Esophagus muscularis mucosa (tissue), 4 donors: ENCODE measurements around the gene AGAP1. TPM values are rescaled to one million over a fixed set of nuclear protein-coding genes. Genes with fewer than 3 reads are reported as not detected.

Source experiments
- DNase-seq: peaks from one replicate; pipeline ENCODE4 v3.0.0-alpha.2; 2017; ENCODE audit errors: extremely low spot score
- H3K27ac ChIP-seq, 4 donors: fragments of 200-600 bp; sonication (generic); replicated peaks in 1 of 4; 1 replicate in 3 of 4; 2 replicates in 1 of 4; pipeline ENCODE4 v1.5.1; 2016 to 2019; ENCODE audit warnings: mild to moderate bottlenecking in 1 of 4
- H3K27me3 ChIP-seq, 4 donors: fragments of 200-600 bp; sonication (generic); one replicate each; pipeline versions ENCODE4 v1.5.1 to v1.6.0; 2016 to 2019
- H3K36me3 ChIP-seq, 4 donors: fragments of 200-600 bp; sonication (generic); one replicate each; pipeline ENCODE4 v1.5.1; 2016 to 2019
- H3K4me1 ChIP-seq, 4 donors: fragments of 200-600 bp; sonication (generic); one replicate each; pipeline ENCODE4 v1.5.1; 2016 to 2019
- H3K4me3 ChIP-seq, 4 donors: fragments of 200-600 bp; sonication (generic); 1 replicate in 2 of 4; 2 replicates in 2 of 4; pipeline ENCODE4 v1.5.1; 2016 to 2019; ENCODE audit warnings: mild to moderate bottlenecking in 4 of 4, moderate library complexity in 1 of 4
- H3K9me3 ChIP-seq, 4 donors: fragments of 200-600 bp; sonication (generic); 1 replicate in 3 of 4; 2 replicates in 1 of 4; pipeline ENCODE4 v1.5.1; 2016 to 2019
- EP300 ChIP-seq: sonication (generic); formaldehyde crosslinking; IDR thresholded peaks from one replicate; pipeline ENCODE4 v1.6.1; 2017; ENCODE audit warnings: antibody characterized with exemption
- POLR2A ChIP-seq: fragments of 450-650 bp; IDR thresholded peaks from one replicate; pipeline ENCODE4 v1.6.1; 2017; ENCODE audit warnings: antibody characterized with exemption, moderate library complexity, mild to moderate bottlenecking, low read depth
- POLR2AphosphoS5 ChIP-seq, 2 donors: sonication (generic); formaldehyde crosslinking; IDR thresholded peaks; one replicate each; pipeline ENCODE4 v1.6.1; 2017; ENCODE audit warnings: antibody characterized with exemption in 2 of 2
- WGBS: methylation state at CpG from one replicate; pipeline ENCODE4 v1.1.5; 2018; 5-methylcytosine and 5-hydroxymethylcytosine counted together
- intact Hi-C: fragments of 100-400 bp; cut with DNase I; formaldehyde crosslinking; loops from one replicate; pipeline ENCODE4 v1.15.1; 2023
- total RNA-seq, 4 donors: library from RNA; depleted of rRNA; stranded (reverse); fragments of >200 nt; gene quantifications; one replicate each; pipeline versions ENCODE4 v1.1.0 to v1.2.1, GENCODE V29; 2016
- TF ChIP-seq, protein P1 (sequence below), 3 experiments: fragments of 200-600 bp in 2 of 3; fragments of 450-650 bp in 1 of 3; sonication (generic) in 2 of 3; IDR thresholded peaks; one replicate each; pipeline ENCODE4 v1.5.1; 2017 to 2019; ENCODE audit warnings: antibody characterized with exemption in 3 of 3, mild to moderate bottlenecking in 2 of 3, moderate library complexity in 1 of 3

AGAP1 gene
- total RNA-seq, 4 donors from 2014 or later = 37.9 to 62.4 (median 47.2) TPM

DNA sequence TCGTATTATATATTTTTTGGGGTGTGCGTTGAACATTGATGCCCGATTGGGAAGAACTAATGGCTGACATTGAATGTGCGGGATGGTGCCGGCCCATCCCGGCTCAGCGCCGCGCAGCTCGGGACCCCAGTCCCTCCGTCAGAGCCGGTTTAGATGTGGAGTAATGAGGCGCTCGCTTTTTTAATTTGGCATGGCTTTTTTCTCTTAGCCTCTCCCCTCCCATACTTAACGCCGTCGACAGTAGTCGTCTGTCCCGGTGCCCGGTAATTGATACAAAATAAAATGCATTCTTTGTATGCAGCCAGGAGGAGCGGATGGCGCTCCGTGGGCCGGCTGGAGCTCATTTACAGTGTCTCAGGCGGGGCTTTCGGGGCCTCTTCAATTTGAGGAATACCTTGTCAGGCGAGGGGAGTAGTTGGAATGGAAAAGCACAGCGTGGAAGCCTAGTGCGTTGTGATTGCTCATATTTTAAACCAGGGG, 465.1 kb downstream of the AGAP1 start:
- peaks cover 4 to 27% (median 9%) of the 10 kb centered on the region in 4 donors for H3K36me3 ChIP-seq
- H3K27me3 ChIP-seq = no peaks in the 10 kb centered on the region
- H3K4me1 ChIP-seq = no peaks in the 10 kb centered on the region
- no peak for DNase-seq
- no peaks in the 10 kb centered on the region for H3K9me3 ChIP-seq
- intact Hi-C loops = no loop called here
- no peak for TF ChIP-seq EP300
- TF ChIP-seq, protein P1, sequence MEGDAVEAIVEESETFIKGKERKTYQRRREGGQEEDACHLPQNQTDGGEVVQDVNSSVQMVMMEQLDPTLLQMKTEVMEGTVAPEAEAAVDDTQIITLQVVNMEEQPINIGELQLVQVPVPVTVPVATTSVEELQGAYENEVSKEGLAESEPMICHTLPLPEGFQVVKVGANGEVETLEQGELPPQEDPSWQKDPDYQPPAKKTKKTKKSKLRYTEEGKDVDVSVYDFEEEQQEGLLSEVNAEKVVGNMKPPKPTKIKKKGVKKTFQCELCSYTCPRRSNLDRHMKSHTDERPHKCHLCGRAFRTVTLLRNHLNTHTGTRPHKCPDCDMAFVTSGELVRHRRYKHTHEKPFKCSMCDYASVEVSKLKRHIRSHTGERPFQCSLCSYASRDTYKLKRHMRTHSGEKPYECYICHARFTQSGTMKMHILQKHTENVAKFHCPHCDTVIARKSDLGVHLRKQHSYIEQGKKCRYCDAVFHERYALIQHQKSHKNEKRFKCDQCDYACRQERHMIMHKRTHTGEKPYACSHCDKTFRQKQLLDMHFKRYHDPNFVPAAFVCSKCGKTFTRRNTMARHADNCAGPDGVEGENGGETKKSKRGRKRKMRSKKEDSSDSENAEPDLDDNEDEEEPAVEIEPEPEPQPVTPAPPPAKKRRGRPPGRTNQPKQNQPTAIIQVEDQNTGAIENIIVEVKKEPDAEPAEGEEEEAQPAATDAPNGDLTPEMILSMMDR (IDR thresholded peaks at IDR 0.05) = no peak
- no peak for TF ChIP-seq POLR2A
- TF ChIP-seq POLR2AphosphoS5 (IDR thresholded peaks at IDR 0.05) = no peak
- no peak overlapping the region for H3K4me3 ChIP-seq
- WGBS = 84% methylated on average over 29 of the region's 29 CpGs
- H3K27ac ChIP-seq = no peak overlapping the region

DNA sequence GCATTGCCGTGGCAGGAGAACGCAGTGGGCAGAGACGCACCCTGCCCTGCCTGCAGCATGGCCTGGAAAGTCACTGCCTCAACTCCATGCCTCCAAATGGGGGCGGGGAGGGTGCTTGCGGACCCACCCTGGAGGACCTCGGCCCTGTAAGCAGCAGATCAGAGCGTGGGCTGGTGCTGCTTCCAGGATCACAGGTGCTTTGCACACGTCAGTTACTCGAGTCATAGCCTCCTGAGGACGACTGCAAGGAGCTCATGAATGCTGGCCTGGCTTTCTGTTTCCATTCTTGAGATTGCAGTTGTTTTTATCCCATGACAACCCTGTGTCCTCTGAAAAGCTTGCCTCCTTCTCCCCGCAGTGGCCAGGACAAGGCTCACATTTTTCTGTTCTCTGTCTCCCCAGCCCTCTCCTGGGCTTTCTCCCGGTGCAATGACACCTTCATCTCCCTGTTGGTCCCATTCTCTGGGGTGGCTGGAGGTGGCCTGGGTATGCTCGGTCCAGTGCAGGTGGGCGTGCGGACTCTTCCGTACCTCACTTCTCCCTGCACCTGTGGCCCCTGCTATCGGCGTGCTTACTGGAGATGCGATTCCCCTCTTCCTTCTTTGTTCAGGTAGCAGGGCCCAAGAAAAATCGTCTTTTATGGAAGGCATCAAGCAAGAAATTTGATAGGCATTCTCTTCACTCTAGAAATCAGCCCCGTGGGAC, 466.3 kb downstream of the AGAP1 start:
- H3K9me3 ChIP-seq = no peaks in the 10 kb centered on the region
- no peaks in the 10 kb centered on the region for H3K4me1 ChIP-seq
- H3K27me3 ChIP-seq = no peaks in the 10 kb centered on the region
- 95% methylated on average over 16 of the region's 21 CpGs for WGBS
- no peak overlapping the region for H3K27ac ChIP-seq
- intact Hi-C loops = no loop called here
- H3K4me3 ChIP-seq = no peak overlapping the region
- TF ChIP-seq EP300 (no peak), POLR2AphosphoS5 (IDR thresholded peaks at IDR 0.05) (no peak), POLR2A (no peak)
- TF ChIP-seq, protein P1 (IDR thresholded peaks at IDR 0.05) = no peak
- H3K36me3 ChIP-seq = peaks cover 4 to 19% (median 9%) of the 10 kb centered on the region in 4 donors
- no peak for DNase-seq

- H3K36me3 ChIP-seq = peaks cover 4 to 19% (median 9%) of the 10 kb centered on the region in 4 donors
- no peaks in the 10 kb centered on the region for H3K9me3 ChIP-seq
- no peak for TF ChIP-seq EP300
- TF ChIP-seq POLR2A = no peak
- TF ChIP-seq POLR2AphosphoS5 (IDR thresholded peaks at IDR 0.05) = no peak
- DNase-seq = no peak
- 96% methylated on average over 29 of the region's 31 CpGs for WGBS
- no peaks in the 10 kb centered on the region for H3K4me1 ChIP-seq
- intact Hi-C loops = no loop called here
- no peaks in the 10 kb centered on the region for H3K27me3 ChIP-seq
- no peak overlapping the region for H3K27ac ChIP-seq
- H3K4me3 ChIP-seq = no peak overlapping the region
Observed at GRCh38 chr2:235960716-235961640, 467.1 kb downstream of the AGAP1 start.

DNA sequence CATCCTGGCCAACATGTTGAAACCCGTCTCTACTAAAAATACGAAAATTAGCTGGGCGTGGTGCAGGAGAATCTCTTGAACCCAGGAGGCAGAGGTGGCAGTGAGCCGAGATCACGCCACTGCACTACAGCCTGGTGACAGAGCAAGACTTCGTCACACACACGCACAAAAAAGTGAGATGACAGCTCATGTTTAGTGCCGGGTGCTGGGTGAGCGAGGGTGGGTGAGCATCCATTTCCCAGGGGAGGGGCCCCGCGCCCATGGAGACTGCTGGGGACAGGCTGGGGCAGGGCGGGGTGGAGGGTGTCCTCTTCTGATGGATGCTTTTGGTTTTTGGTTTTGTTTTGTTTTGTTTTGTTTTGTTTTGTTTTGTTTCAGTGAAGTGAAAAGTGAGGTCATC, 467.9 kb downstream of the AGAP1 start:
- no peak overlapping the region for H3K27ac ChIP-seq
- no peaks in the 10 kb centered on the region for H3K4me1 ChIP-seq
- no peaks in the 10 kb centered on the region for H3K9me3 ChIP-seq
- 96% methylated on average over 12 of the region's 12 CpGs for WGBS
- peaks cover 4 to 25% (median 9%) of the 10 kb centered on the region in 4 donors for H3K36me3 ChIP-seq
- no peak for DNase-seq
- H3K27me3 ChIP-seq = no peaks in the 10 kb centered on the region
- intact Hi-C loops = no loop called here
- no peak overlapping the region for H3K4me3 ChIP-seq
- TF ChIP-seq, protein P1 (IDR thresholded peaks at IDR 0.05) = no peak
- TF ChIP-seq POLR2A = no peak
- TF ChIP-seq POLR2AphosphoS5 (IDR thresholded peaks at IDR 0.05) = no peak
- TF ChIP-seq EP300 = no peak

- WGBS = 96% methylated on average over 17 of the region's 17 CpGs
- Histone ChIP-seq H3K4me3 (no peak overlapping the region), H3K27me3 (no peaks in the 10 kb centered on the region), H3K27ac (no peak overlapping the region), H3K36me3 (peaks cover 4 to 26% (median 9%) of the 10 kb centered on the region in 4 donors), H3K9me3 (no peaks in the 10 kb centered on the region), H3K4me1 (no peaks in the 10 kb centered on the region)
- TF ChIP-seq, protein P1 (IDR thresholded peaks at IDR 0.05) = no peak
- TF ChIP-seq POLR2AphosphoS5 (IDR thresholded peaks at IDR 0.05) = no peak
- no peak for TF ChIP-seq EP300
- no peak for TF ChIP-seq POLR2A
- DNase-seq = no peak
- intact Hi-C loops = no loop called here
Observed at GRCh38 chr2:235963853-235964577, 470.2 kb downstream of the AGAP1 start.
